Smooth muscle cell of trachea (primary cell): ENCODE measurements around the gene METTL4. TPM values are rescaled to one million over a fixed set of nuclear protein-coding genes. Genes with fewer than 3 reads are reported as not detected.

ENCODE experiments used
- total RNA-seq: library from RNA; depleted of rRNA; stranded (reverse); fragments of >200 nt; gene quantifications from 2 replicates; pipeline ENCODE4 v1.2.1, GENCODE V29; 2014

Gene METTL4
- 5.8 and 11.1 TPM in 2 replicates for total RNA-seq

GRCh38 chr18:2571200-2572170, at the start of gene METTL4, which contains the start of gene NDC80:
Gene METTL4, minus strand, starts transcription at chr18:2571505. Its CDS starts 4,289 bp downstream, at chr18:2567216.
Gene NDC80, plus strand, starts transcription at chr18:2571557. Its CDS starts 1,429 bp downstream, at chr18:2572986.

Other genes starting within 250 kb of the METTL4 start
- 1.7 and 41.5 TPM in 2 replicates for gene NDC80, start 52 bp upstream of the METTL4 start, total RNA-seq
- gene SMCHD1, start 84.2 kb upstream of the METTL4 start, total RNA-seq, result 63.2 and 80.4 TPM in 2 replicates